Natural killer cell (primary cell): ENCODE measurements around the gene TENM3. TPM values are rescaled to one million over a fixed set of nuclear protein-coding genes. Genes with fewer than 3 reads are reported as not detected.

Experiments used
- ATAC-seq, 3 donors: fragments of 150-1000 bp in 2 of 3; fragments of 200-7000 bp in 1 of 3; cut with Tn5 transposase; 1 replicate in 1 of 3; 2 replicates in 2 of 3; pipeline ENCODE4 v1.10.0; 2021; ENCODE audit warnings: mild to moderate bottlenecking in 2 of 3, moderate library complexity in 2 of 3
- DNase-seq, 2 donors: peaks; one replicate each; pipeline versions ENCODE4 v3.0.0 to v3.0.0-alpha.2; 2013 to 2021; ENCODE audit warnings: mixed read lengths in 1 of 2
- H3K27ac ChIP-seq: one replicate; pipeline ENCODE4 v1.5.1; 2013; ENCODE audit warnings: mild to moderate bottlenecking, low read length
- H3K27me3 ChIP-seq: one replicate; pipeline ENCODE4 v1.6.1; 2013; ENCODE audit warnings: low read length; ENCODE audit not compliant: control insufficient read depth, insufficient read depth
- H3K36me3 ChIP-seq: one replicate; pipeline ENCODE4 v1.6.1; 2013; ENCODE audit warnings: low read length; ENCODE audit not compliant: control insufficient read depth, insufficient read depth
- H3K4me1 ChIP-seq: one replicate; pipeline ENCODE4 v1.6.1; 2013; ENCODE audit warnings: low read length; ENCODE audit not compliant: control insufficient read depth, insufficient read depth
- H3K4me3 ChIP-seq: one replicate; pipeline ENCODE4 v1.5.1; 2013; ENCODE audit warnings: low read length
- H3K9me3 ChIP-seq: one replicate; pipeline ENCODE4 v1.6.1; 2013; ENCODE audit warnings: low read length; ENCODE audit not compliant: control insufficient read depth, insufficient read depth
- H3K27ac Mint-ChIP-seq, 2 donors: one replicate each; pipeline ENCODE4 v1.8.0; 2022; ENCODE audit warnings: mild to moderate bottlenecking in 2 of 2, mixed read lengths in 2 of 2, moderate library complexity in 1 of 2
- H3K27me3 Mint-ChIP-seq, 2 donors: one replicate each; pipeline ENCODE4 v1.8.0; 2022; ENCODE audit warnings: low read depth in 2 of 2, mixed read lengths in 2 of 2
- H3K36me3 Mint-ChIP-seq: one replicate; pipeline ENCODE4 v1.8.0; 2022; ENCODE audit warnings: mixed read lengths
- H3K4me1 Mint-ChIP-seq, 2 donors: one replicate each; pipeline ENCODE4 v1.8.0; 2022; ENCODE audit warnings: mixed read lengths in 2 of 2
- H3K4me3 Mint-ChIP-seq: one replicate; pipeline ENCODE4 v1.8.0; 2022; ENCODE audit warnings: mild to moderate bottlenecking, moderate library complexity, mixed read lengths
- H3K9me3 Mint-ChIP-seq, 2 donors: one replicate each; pipeline ENCODE4 v1.8.0; 2022; ENCODE audit warnings: mixed read lengths in 2 of 2
- WGBS: methylation state at CpG from one replicate; pipeline ENCODE4 v1.1.7; 2013; ENCODE audit warnings: missing lambda C conversion rate; ENCODE audit not compliant: insufficient coverage; 5-methylcytosine and 5-hydroxymethylcytosine counted together
- intact Hi-C: fragments of 100-400 bp; cut with micrococcal nuclease; formaldehyde crosslinking; loops from one replicate; pipeline ENCODE4 v1.14.2; 2022
- total RNA-seq, 4 donors: library from RNA; stranded (reverse); fragments of 120-200 nt in 1 of 4; gene quantifications; one replicate each; pipeline versions ENCODE4 v1.2.3 to v1.2.4, GENCODE V29; 2013 to 2022
- TF ChIP-seq, protein P1 (sequence below): fragments of 200-600 bp; IDR thresholded peaks from one replicate; pipeline ENCODE4 v1.8.0; 2022; ENCODE audit warnings: antibody characterized with exemption

Gene TENM3
- total RNA-seq, 3 donors from 2014 or later (not counting 1 experiment from before 2014, with no cell fraction given): not detected

DNA sequence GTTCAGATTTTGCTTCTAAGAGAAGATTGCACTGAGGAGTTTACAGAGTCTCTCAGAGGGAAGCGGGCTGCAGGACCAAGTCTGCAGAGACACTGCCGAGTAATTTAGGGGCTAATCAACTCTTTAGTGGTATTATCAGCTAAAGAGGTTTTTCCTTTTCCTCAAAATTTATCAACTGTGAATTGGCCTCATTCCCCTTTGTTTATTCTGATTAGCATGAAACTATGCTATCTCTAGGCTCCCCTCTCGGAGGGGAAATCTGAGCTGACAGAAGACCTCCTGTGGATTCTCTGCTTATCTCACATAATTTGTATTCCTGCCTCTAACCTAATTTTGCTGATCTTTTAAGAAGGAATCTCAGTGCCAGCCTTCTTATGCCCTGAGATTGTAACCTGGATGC, 473.0 kb downstream of the TENM3 start:
- Mint-ChIP-seq H3K36me3 (no peaks in the 10 kb centered on the region), H3K9me3 (no peaks in the 10 kb centered on the region), H3K27me3 (peaks cover 0 to 2% of the 10 kb centered on the region in 2 donors), H3K4me1 (no peaks in the 10 kb centered on the region), H3K27ac (no peak overlapping the region), H3K4me3 (no peak overlapping the region)
- H3K27ac ChIP-seq: no peak overlapping the region
- H3K4me3 ChIP-seq: no peak overlapping the region
- no peaks in the 10 kb centered on the region for H3K9me3 ChIP-seq
- TF ChIP-seq, protein P1, sequence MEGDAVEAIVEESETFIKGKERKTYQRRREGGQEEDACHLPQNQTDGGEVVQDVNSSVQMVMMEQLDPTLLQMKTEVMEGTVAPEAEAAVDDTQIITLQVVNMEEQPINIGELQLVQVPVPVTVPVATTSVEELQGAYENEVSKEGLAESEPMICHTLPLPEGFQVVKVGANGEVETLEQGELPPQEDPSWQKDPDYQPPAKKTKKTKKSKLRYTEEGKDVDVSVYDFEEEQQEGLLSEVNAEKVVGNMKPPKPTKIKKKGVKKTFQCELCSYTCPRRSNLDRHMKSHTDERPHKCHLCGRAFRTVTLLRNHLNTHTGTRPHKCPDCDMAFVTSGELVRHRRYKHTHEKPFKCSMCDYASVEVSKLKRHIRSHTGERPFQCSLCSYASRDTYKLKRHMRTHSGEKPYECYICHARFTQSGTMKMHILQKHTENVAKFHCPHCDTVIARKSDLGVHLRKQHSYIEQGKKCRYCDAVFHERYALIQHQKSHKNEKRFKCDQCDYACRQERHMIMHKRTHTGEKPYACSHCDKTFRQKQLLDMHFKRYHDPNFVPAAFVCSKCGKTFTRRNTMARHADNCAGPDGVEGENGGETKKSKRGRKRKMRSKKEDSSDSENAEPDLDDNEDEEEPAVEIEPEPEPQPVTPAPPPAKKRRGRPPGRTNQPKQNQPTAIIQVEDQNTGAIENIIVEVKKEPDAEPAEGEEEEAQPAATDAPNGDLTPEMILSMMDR: no peak
- intact Hi-C loops: no loop called here
- WGBS: 78% methylated on average over 3 of the region's 3 CpGs
- no peak for DNase-seq
- H3K36me3 ChIP-seq: no peaks in the 10 kb centered on the region
- H3K4me1 ChIP-seq: no peaks in the 10 kb centered on the region
- no peak for ATAC-seq
- H3K27me3 ChIP-seq: no peaks in the 10 kb centered on the region

DNA sequence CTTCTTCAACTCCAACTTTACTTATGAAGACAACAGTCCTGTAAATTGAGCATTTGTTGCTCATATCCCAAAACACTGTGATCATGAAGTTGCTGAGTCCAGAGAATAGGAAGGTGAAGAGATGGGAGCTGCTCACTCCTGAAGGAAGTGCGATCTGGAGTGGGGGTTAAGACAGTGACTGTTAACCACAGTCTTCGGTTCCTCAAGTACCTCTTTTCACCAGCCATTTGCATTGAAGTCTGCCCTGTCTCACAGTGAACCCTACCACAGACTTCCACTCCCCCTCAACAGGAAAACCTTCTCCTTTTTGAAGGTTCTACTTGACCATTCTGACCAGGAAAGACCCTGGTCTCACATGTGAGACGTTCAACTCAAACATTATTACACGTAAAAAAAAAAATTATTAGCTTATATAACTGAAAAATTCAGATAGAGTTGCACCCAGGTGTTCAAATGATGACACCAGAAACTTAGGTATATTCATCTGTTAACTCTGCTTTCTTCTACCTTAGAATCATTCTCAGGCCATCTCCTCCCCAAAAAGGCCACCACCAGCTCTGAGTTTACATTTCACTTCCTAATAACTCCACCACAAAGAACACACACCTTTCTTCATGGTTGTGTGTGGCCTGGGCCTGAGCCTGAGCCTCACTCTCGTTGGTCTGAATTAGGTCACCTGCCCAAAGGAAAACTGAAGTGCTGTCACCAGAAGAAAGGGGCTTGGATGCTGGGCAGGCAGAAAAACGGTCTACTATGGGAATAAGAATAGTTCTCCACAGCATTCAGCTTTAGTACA, 474.8 kb downstream of the TENM3 start:
- no peak overlapping the region for H3K27ac ChIP-seq
- H3K4me3 Mint-ChIP-seq: no peak overlapping the region
- ATAC-seq (no peak), DNase-seq (no peak)
- TF ChIP-seq, protein P1: no peak
- intact Hi-C loops: no loop called here
- no peaks in the 10 kb centered on the region for H3K36me3 Mint-ChIP-seq
- no peaks in the 10 kb centered on the region for H3K36me3 ChIP-seq
- WGBS: 66% methylated on average over 6 of the region's 6 CpGs
- no peak overlapping the region for H3K27ac Mint-ChIP-seq
- no peaks in the 10 kb centered on the region for H3K9me3 ChIP-seq
- H3K9me3 Mint-ChIP-seq: no peaks in the 10 kb centered on the region
- H3K4me3 ChIP-seq: no peak overlapping the region
- no peaks in the 10 kb centered on the region for H3K4me1 ChIP-seq
- H3K4me1 Mint-ChIP-seq: no peaks in the 10 kb centered on the region
- H3K27me3 ChIP-seq: no peaks in the 10 kb centered on the region
- H3K27me3 Mint-ChIP-seq: peaks cover 0 to 2% of the 10 kb centered on the region in 2 donors

DNA sequence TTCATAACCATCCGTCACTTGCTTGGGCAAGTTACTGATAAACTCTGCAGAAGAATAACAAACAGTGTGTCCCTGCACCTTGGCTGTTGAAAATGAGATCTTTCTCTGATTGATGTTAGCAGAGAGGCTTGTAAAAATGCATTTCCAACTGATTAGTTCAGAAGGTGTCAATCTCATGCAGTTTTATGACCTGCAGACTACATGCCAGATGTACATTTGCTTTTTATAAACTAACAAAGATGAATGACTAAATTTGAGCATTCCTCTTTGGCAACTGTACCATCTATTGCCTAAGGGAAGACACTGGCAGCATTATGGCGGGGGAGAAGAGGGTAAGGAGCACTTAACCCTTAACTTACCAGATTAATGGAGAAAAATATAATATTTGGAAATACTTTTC, 481.2 kb downstream of the TENM3 start:
- Histone ChIP-seq H3K36me3 (no peaks in the 10 kb centered on the region), H3K9me3 (no peaks in the 10 kb centered on the region), H3K27me3 (no peaks in the 10 kb centered on the region), H3K4me1 (no peaks in the 10 kb centered on the region), H3K27ac (no peak overlapping the region), H3K4me3 (no peak overlapping the region)
- no peaks in the 10 kb centered on the region for H3K9me3 Mint-ChIP-seq
- ATAC-seq: no peak
- H3K27ac Mint-ChIP-seq: no peak overlapping the region
- no peak overlapping the region for H3K4me3 Mint-ChIP-seq
- peaks cover 0 to 10% of the 10 kb centered on the region in 2 donors for H3K27me3 Mint-ChIP-seq
- no peak for DNase-seq
- no peaks in the 10 kb centered on the region for H3K36me3 Mint-ChIP-seq
- 90% methylated on average over 1 of the region's 2 CpGs for WGBS
- TF ChIP-seq, protein P1: no peak
- H3K4me1 Mint-ChIP-seq: no peaks in the 10 kb centered on the region
- intact Hi-C loops: no loop called here

DNA sequence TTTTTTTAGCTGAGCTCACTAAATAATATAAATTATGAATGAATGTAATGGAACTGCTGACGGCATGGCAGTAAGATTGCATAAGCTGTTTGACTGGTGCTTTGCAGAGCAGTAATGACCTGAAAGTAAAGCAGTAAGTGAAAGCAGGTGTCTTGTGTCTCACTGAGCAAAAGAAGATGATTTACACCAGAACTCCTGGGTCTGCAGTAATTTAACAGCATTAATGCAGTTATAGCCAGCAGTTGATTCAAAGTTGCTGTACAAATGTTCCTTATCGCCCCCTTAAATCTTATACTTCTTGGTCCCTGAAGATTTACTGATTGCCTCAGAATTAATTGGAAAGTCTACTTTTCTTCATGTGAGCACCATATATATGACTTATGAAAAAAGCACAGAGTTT, 486.3 kb downstream of the TENM3 start:
- no peaks in the 10 kb centered on the region for H3K36me3 Mint-ChIP-seq
- Histone ChIP-seq H3K36me3 (no peaks in the 10 kb centered on the region), H3K9me3 (no peaks in the 10 kb centered on the region), H3K27me3 (no peaks in the 10 kb centered on the region), H3K4me1 (no peaks in the 10 kb centered on the region), H3K27ac (no peak overlapping the region), H3K4me3 (no peak overlapping the region)
- H3K4me1 Mint-ChIP-seq: no peaks in the 10 kb centered on the region
- no peak overlapping the region for H3K27ac Mint-ChIP-seq
- peaks cover 0 to 2% of the 10 kb centered on the region in 2 donors for H3K9me3 Mint-ChIP-seq
- DNase-seq (no peak), ATAC-seq (no peak)
- WGBS: 86% methylated on average over 2 of the region's 2 CpGs
- H3K27me3 Mint-ChIP-seq: peaks cover 7 to 10% of the 10 kb centered on the region in 2 donors
- TF ChIP-seq, protein P1: no peak
- intact Hi-C loops: no loop called here
- no peak overlapping the region for H3K4me3 Mint-ChIP-seq
